Measurements from ENCODE around the gene KCNMB2.

GRCh38 chr3:178810181-178810580 lies 273.9 kb downstream of the KCNMB2 start:
- TF ChIP-seq, protein P1, sequence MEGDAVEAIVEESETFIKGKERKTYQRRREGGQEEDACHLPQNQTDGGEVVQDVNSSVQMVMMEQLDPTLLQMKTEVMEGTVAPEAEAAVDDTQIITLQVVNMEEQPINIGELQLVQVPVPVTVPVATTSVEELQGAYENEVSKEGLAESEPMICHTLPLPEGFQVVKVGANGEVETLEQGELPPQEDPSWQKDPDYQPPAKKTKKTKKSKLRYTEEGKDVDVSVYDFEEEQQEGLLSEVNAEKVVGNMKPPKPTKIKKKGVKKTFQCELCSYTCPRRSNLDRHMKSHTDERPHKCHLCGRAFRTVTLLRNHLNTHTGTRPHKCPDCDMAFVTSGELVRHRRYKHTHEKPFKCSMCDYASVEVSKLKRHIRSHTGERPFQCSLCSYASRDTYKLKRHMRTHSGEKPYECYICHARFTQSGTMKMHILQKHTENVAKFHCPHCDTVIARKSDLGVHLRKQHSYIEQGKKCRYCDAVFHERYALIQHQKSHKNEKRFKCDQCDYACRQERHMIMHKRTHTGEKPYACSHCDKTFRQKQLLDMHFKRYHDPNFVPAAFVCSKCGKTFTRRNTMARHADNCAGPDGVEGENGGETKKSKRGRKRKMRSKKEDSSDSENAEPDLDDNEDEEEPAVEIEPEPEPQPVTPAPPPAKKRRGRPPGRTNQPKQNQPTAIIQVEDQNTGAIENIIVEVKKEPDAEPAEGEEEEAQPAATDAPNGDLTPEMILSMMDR (IDR thresholded peaks at IDR 0.05) = no peak
- TF ChIP-seq POLR2A (IDR thresholded peaks at IDR 0.05) = no peak

Data from stomach (tissue), 4 donors.